GM10266 (cell line): Measurements from ENCODE around the gene EGF.

Experiments
- DNase-seq: peaks from one replicate; pipeline ENCODE4 v3.0.0; 2012; ENCODE audit errors: extremely low spot score
- TF ChIP-seq, protein P1 (sequence below): IDR thresholded peaks from 2 replicates; pipeline ENCODE4 v1.5.1; 2012; ENCODE audit warnings: mild to moderate bottlenecking, low read depth; ENCODE audit not compliant: control insufficient read depth, insufficient read depth; ENCODE audit errors: missing control alignments

EGF gene

DNA sequence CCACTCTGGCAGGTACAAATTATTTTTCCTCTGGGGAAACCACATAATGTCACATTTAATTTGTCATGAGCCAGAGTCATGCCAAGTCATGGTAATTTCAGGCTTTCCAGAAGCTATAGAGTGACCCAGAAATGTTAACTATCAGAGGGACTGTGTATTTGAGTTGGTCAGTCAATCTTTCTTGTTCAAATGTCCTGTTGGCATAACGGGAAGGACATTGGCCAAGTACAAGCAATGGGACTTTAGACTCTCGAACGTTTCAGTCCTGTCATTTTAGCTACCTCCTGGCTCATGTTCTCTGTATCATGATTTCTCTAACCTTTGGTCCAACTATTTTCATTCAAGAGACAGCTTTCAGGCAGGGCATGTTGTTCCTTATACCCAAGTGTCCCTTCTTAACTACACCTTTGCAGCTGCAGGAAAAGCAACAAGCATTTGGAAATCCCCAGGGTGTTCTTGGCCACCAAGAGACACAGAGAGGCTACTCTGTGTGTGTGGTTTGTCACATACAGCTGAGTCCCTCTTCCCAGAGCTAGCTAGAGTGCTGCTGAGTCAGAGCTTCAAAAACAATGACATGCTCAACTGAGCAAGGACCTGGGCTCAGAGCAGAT is 142.6 kb downstream of the EGF start:
- TF ChIP-seq, protein P1, sequence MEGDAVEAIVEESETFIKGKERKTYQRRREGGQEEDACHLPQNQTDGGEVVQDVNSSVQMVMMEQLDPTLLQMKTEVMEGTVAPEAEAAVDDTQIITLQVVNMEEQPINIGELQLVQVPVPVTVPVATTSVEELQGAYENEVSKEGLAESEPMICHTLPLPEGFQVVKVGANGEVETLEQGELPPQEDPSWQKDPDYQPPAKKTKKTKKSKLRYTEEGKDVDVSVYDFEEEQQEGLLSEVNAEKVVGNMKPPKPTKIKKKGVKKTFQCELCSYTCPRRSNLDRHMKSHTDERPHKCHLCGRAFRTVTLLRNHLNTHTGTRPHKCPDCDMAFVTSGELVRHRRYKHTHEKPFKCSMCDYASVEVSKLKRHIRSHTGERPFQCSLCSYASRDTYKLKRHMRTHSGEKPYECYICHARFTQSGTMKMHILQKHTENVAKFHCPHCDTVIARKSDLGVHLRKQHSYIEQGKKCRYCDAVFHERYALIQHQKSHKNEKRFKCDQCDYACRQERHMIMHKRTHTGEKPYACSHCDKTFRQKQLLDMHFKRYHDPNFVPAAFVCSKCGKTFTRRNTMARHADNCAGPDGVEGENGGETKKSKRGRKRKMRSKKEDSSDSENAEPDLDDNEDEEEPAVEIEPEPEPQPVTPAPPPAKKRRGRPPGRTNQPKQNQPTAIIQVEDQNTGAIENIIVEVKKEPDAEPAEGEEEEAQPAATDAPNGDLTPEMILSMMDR, result no peak

DNA sequence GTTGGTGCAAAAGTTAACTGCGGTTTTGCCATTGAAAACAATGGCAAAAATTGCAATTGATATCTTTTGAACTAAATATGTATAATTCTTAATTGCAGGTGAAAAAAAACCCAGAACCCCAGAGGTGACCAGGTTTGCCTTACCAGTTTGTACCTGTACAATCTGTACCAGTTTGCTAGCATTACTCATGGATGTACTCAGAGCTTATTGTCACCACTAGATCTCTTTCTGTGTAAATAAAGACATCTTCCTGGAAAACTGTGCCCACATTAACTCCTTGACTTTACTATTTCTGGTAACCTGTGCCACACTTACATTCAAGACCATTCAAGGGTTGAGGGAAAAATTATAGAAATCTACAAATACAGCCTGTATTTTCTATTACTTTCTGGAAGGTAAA is 146.0 kb downstream of the EGF start:
- TF ChIP-seq, protein P1, result no peak
- no peak for DNase-seq

More for the DNA sequence above, 142.6 kb downstream of the EGF start:
- peak; percentile 45 for DNase-seq

DNA sequence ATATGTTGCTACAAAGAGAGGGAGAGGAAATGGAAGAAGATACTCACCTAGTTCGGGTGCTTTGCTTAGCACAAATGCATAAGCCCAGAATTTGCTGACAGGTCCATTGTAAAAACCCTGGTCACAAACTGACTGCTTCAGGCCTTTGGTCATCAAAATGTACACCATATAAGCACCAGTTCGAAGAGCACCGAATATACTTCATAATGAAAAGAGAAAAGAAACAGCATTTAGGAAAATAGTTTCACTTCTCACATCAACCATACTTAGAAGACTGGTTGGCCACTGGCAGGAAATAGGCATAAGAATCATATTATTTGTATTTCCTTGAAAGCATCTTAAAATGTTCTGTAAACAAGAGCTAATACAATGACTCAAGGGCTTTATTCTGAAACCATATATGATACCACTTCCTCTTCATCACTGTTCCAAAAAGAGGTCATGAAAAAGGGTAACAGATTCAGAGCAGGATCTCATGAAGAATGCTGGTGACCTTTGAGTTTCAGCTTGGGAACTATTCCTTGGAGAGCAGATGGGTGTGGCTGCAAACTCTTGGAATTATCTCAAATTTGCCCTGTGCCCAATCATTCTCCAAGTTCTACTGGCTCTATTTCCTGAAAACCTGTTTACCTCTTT is 147.0 kb downstream of the EGF start:
- DNase-seq, result peak; percentile 18
- TF ChIP-seq, protein P1, result no peak

DNA sequence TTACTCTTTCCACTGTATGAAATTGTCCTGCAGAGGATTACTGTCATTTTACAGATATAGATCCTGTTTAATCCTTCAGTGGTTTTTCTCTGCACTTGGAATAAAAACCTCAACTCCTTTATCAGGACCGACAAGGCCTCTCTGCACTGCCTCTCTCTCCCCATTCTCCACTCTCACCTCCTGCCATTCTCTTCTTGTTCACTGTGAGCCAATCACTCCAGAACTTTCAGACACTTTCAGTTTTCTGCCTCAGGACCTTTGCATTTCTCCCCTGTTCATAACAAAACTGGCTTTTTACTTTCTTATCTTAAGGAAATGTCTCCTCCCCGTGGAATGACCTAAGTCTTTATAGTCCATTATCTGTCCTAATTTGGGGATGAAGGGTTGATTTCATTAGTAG is 148.4 kb downstream of the EGF start:
- TF ChIP-seq, protein P1, result no peak
- no peak for DNase-seq
